ENCODE data around the gene SRSF12.
A peak's percentile ranks its signal among the peaks of the same experiment; 100 is the strongest.
"Not testable (repeated sequence)": the region's sequence is repeated elsewhere in the genome, so short reads cannot be mapped to it uniquely, and the experiment has no call there.

Gene SRSF12

GRCh38 chr6:89128256-89128671 is 10.4 kb upstream of the SRSF12 start:
- not testable (repeated sequence) for DNase-seq

DNA sequence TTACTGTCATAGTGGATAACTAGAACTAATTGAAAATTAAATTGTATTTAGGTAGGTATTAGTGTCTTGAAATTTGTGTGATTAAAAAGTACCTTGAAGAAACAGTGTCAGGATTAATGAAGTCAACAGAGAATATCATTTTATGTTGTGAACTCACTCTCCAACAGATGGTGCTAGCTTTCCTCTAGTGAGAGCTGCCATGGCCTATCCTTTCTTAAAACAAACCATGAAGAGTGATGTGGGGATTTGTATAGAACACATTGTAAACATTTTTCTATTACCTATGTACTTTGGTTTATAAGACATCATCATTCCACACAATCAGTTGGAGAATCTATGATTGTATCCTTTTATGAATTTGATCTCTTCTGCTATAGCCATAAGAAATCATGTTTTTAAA is 4.8 kb upstream of the SRSF12 start:
- peak; percentile 28 for DNase-seq

DNA sequence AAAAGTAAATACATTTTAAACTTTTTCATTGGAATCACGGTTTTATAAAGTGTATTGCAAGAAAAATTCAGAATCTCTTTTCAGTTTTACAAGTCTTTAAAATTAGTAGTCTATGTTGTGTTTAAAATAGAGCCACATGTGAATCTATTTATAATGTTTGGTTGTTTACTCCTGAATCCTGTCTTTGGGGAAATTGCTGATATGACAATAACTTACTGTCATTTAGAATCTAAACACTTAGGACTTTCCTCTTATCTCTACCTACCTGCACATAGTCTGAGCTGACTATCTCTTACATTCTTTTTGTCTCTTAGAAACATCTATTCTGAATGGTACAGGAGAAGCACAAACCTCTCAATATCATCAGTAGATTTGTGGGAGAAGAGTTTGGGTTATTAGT is 4.1 kb upstream of the SRSF12 start:
- DNase-seq, result no peak

DNA sequence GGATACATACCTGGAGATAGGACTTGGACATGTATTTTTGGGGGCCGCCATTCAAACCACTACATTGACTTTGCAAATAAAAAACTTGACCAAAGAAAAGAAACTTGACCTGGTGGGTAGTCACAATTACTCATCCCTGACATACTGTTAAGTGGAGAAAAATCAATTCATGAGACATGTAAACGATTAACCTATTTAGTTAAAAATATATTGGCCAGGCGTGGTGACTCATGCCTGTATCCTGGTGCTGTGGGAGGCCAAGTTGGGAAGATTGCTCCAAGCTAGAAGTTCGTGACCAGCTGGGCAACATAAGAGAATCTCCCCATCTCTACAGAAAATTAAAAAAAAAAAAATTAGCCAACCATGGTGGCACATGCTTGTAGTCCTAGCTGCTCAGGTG is 2.5 kb upstream of the SRSF12 start:
- no peak for DNase-seq

- no peak for DNase-seq
These were observed 1.1 kb upstream of the SRSF12 start for GRCh38 chr6:89118931-89119330.

- no peak for DNase-seq
These were observed 1.2 kb downstream of the SRSF12 start for GRCh38 chr6:89116702-89117101.

DNA sequence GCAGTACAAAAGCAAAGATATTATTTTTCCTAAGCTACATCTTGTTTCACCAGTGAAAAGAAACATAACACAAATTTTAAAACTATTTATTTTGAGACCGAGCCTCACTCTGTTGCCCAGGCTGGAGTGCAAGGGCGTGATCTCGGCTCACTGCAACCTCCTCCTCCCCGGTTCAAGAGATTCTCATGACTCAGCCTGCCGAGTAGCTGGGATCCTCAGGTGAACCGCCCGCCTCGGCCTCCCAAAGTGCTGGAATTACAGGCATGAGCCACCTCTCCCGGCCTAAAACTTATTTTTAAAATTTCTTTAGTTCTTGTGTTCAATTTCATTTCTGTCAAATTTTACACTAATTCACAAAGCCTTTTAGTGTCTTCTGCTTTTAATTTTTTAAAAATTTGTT is 5.9 kb downstream of the SRSF12 start:
- DNase-seq, result no peak

DNA sequence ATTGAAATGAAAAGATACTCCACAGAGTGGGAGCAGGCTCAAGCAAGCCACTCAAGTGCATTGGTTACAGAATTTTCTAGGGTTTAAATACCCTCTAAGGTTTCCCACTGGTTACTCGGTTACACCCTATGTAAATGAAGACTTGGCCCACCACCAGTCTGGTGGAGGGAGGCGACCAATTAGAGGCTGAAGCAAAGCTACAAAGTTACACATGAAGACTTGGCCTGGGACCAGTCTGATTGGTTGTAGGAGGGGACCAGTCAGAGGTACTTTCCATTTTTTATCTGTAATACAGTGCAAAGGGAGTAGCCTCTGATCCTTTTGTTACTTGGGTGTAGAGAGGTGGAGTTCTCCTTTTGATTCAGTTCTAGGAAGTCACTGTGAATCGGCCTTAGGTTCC is 7.6 kb downstream of the SRSF12 start:
- no peak for DNase-seq

DNA sequence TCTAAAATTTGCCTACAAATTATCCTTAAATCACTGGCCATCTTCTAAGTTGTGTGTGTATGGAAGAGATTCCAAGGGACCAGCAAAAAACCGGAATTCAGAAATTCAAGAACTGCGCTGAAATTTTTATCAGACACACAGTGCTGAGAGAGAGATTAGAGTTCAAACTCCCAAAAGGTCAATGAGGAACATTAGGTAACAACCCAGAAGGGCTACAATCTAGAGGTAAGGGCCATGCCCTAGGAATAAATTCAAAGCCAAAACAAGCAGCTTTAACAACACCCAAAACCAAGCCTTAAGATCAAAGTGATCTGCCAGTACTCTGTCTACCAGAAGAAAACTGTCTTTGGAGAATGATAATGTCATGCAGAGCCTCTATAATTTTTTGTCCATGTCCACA is 17.8 kb downstream of the SRSF12 start:
- no peak for DNase-seq

- DNase-seq, result peak; percentile 84
These were observed 19.4 kb downstream of the SRSF12 start for GRCh38 chr6:89098461-89098860.

DNA sequence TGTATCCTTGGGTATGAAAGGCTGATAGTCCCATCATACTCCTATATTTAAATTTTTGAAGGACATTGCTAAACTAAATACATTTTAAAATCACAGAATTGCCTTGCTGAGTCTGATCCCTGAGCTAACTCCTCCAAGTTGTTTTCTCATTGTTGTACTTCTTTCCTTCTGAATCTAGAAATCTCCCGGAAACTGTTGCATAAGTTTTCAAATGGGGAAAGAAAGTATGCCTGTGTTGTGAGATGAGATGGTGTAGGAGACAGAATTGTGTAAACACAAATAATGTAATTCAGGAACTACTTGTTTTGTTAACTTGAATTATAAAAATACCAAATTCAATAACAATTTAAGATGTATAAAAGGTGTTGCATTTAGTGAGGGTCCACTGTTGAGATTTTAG is 30.0 kb downstream of the SRSF12 start:
- no peak for DNase-seq

DNA sequence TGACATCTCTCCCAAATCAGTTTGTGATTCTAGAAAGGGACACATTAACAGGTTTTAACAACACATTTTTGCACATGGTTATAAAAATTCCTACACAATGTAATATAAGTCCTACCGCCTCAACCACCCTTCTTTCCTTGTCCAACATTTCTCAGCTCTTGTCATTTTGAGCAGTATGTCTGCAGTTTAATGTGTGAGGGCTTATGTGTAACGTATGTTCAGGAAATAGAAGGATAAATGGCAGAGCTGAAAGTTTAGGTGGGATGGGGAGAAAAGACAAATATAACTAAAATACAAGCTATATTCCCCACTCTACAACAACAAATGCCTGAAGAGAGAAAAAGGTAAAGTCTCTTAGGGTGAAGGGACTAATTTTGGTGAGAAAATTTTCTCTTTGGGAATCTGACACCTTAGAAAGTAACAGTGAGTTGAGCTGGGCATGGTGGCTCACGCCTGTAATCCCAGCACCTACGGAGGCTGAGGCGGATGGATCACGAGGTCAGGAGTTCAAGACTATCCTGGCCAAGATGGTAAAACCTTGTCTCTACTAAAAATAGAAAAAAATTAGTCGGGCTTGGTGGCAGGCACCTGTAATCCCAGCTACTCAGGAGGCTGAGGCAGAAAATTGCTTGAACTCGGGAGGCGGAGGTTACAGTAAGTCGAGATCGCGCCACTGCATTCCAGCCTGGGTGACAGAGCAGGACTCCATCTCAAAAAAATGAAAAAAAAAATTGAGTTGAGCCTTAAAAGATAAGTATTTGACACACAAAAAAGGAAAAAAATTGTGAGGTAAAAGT is 32.3 kb downstream of the SRSF12 start:
- DNase-seq, result no peak

- DNase-seq, result no peak
These were observed 32.9 kb downstream of the SRSF12 start for GRCh38 chr6:89084954-89085353.

- DNase-seq, result no peak
These were observed 33.3 kb downstream of the SRSF12 start for GRCh38 chr6:89084542-89084941.

DNA sequence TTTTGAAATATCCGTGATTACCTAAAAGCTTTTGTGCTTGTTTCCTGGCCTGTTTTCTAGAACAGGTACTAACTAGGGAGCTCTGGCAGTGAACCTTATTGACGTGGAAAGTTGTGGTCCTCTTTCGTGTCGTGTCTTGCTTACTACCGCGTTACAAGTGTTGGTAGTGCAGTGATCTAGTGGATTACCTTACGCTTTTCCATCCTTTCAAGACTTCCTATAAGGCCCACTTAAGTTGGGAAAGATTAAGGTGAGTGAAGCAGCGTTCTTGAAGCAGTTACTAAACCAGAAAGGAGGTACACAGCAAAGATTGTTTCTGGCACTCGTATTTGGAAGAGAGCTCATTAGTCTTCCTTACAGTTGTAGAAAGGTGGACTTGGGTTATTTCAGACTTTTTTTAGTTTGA is 35.4 kb downstream of the SRSF12 start:
- peak; percentile 33 for DNase-seq

DNA sequence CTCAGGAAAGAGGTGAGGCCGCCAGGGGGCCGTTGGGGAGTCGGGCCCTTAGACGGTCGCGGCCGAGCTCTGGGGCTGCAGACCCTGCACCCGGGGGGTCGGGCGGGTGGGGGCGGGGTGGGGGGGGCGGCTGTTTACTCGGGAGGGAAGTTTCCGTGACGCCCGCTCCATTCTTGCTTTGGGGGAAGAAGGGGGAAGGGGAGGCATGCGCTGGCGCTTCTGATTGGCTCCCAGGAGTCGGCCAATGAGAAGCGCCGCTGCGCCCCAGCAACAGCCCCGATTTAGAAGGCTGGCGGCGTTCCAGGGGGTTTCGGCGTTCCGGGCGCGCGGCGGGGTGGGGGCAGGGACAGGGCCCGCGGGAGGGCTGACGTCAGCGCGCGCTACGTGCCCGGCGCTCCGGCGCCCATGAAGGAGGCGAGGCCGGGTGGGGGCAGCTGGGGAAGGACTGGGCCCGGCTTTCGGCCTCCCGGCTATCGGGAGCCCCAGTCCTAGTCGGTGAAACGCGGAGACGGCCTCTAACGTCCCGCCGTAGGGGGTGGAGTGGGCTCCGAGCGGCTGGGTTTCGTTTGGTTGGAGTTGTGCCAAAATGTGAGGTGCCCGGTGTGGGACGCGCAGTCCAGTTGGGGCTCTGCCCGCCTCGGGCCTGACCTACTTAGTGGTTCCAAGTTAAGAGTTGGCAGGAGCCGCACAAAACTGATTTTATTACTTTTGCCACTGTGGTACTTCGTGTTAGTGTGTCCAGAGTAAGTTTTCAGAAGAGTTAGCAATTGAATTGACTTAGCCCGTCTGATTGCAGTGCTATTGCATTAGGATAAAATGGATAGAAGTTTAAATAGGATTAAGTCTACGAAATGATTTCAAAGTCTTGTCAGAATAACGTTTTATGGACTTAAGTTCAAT is 36.2 kb downstream of the SRSF12 start:
- DNase-seq, result peak; percentile 96

GRCh38 chr6:89081129-89081422 is 36.8 kb downstream of the SRSF12 start:
- DNase-seq, result no peak

- peak; percentile 100 for DNase-seq
These were observed 37.4 kb downstream of the SRSF12 start, which contains the start of gene PNRC1 for GRCh38 chr6:89080281-89081128. PNRC1 (plus strand) TSS chr6:89080751; CDS start chr6:89080895, 144 bp downstream.

DNA sequence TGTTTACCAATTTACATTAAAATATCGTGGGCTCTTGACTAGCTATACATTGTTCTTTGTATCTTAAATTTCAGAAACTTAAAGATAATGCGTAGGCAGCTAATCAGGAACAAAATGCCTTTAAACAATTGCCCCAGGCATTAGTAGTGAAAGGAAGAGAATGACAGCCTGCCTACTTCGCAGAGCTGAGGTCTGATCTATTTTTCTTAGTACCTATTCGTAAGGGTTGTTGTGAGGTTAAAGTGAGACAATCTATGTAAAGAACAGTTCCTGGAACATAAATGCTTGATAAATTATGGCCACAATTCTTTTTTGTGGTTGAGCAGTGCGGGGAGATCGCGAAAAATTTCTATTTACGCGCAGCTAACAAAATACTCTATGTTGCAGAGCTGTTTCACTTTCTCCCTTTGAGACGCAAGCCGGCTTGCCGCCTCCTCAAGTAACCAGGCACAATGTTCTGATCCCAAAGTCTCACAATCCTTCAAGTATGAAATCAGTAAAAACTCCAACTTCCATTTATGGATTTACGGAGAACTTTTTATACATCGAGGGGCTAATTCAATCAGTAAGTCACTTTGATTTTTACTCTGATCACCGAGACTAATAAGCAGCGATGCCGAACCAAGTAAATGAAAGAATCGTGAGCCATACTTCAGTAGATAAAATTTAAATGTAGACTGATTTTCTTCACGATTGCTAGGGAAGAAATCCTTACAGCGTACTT is 38.2 kb downstream of the SRSF12 start:
- DNase-seq, result peak; percentile 63

- DNase-seq, result no peak
These were observed 44.0 kb downstream of the SRSF12 start for GRCh38 chr6:89073840-89074239.

DNA sequence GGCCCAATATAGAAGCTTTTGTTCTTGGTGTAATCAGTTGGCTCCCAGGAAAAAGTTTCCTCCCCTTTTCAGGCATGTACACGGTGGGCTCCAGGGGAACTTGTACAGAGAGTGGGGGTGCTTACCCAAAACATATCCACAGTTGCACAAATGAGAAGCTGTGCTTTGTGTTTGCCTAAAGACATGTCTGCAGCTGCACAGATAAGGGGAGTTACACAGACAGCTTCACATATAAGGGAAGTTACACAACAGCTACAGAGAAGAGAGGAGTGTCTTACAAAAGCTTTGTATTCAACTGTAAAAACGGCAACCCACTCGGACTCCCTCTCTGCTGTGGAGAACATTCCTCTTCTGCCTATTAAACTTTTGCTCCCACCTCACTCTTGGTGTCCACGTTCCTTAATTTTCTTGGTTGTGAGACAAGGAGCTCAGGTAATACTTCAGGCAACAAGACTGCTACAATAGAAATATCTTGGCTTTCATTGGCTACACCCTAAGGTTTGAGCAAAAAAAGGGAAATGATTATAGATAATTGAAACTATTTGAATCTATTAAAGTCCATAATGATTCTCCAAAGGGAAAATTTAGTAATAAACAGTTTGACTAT is 44.8 kb downstream of the SRSF12 start:
- DNase-seq, result no peak

DNA sequence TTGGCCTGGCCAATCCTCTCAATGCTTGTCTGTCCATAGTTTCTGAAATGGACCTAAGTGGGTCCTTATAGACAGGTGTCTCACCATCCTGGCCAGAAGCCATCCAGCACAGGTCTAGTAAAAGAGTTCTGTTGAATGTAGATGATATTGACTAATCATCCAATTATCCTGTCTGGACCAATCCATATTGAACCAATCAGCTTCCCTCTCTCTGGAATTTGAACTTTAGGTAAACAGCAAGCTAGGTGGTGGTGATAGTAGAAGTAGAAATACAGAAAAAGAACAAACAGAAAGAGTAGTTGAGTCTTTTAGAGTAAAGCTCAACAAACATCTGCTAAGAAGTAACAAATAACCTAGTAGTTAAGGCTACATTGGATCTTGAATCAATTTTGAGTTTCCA is 46.8 kb downstream of the SRSF12 start:
- no peak for DNase-seq

Data from activated CD4-positive, alpha-beta T cell treated with anti-CD3 and anti-CD28 coated beads, Interleukin-2, amount 50 U/mL, for 16 hours (primary cell).